ENCODE data around the gene PLEKHG2. TPM values are rescaled to one million over a fixed set of nuclear protein-coding genes. Genes with fewer than 3 reads are reported as not detected.

PLEKHG2 gene
- total and polyA plus RNA-seq, 9 of the 15 experiments (the other 6 are each of a cell fraction or from before 2014, with no cell fraction given), result 0.98 to 45.7 (median 9.8) TPM

GRCh38 chr19:39397360-39398296 is 14.8 kb upstream of the PLEKHG2 start:
- peak overlapping the region; percentile 52 for H3K4me2 ChIP-seq (ENCODE audit: insufficient read depth, low read length)
- ChIA-PET POLR2A (interaction anchor here (0.6 to 1.8 kb wide), 14 partner anchors 9 to 531 kb away, joined by 3 to 12 read pairs (median 4); partner anchors contain the start of genes RPS16, SAMD4B, SUPT5H and TIMM50), CTCF (ENCODE audit: low intra/inter-chr PET ratio) (interaction anchor here (0.5 to 4.4 kb wide), 4 partner anchors 10 to 154 kb away, joined by 3 to 74 read pairs (median 4); partner anchors contain the start of gene PLEKHG2)
- peaks cover 2% of the 10 kb centered on the region; the same call in 2 of the 3 replicates for H3K79me2 ChIP-seq (ENCODE audit: control insufficient read depth, insufficient read depth, low read length)
- H3K27me3 ChIP-seq (ENCODE audit: control insufficient read depth in 2 of 2, insufficient read depth in 2 of 2, low read length in 2 of 2), result no peaks in the 10 kb centered on the region
- peak overlapping the region; percentile 33 to 85; a peak in 3 of 4 replicates for H3K9ac ChIP-seq (ENCODE audit: insufficient read depth in 1 of 2, low read depth in 2 of 2, low read length in 2 of 2)
- peaks cover 27% of the 10 kb centered on the region; the same call in 2 of the 3 replicates for H3K36me3 ChIP-seq (ENCODE audit: control insufficient read depth, insufficient read depth, low read length)
- H3K9me1 ChIP-seq (ENCODE audit: control insufficient read depth, insufficient read depth, low read length), result peaks cover 3% of the 10 kb centered on the region
- peaks cover 33 to 42% of the 10 kb centered on the region in 2 experiments for H3K4me1 ChIP-seq (replicated peaks in 1 of 2; ENCODE audit: control insufficient read depth in 2 of 2, insufficient read depth in 2 of 2, low read length in 2 of 2)
- H4K20me1 ChIP-seq (replicated peaks; ENCODE audit: control insufficient read depth, insufficient read depth, low read length), result no peaks in the 10 kb centered on the region
- BruUV-seq (replicated peaks), result no TSS peak
- intact Hi-C loops (cut with micrococcal nuclease), result loop anchor here (1.0 kb wide), 1 partner anchor 15 kb away; the partner anchor contains the start of gene PLEKHG2
- no peak overlapping the region for H3K4me3 ChIP-seq
- in situ Hi-C loops (cut with MboI), result no loop called here
- ATAC-seq (peak; percentile 92), DNase-seq (ENCODE audit: extremely low read depth in 1 of 4, low spot score in 3 of 4) (peak; percentile 79 to 92 (median 86)), FAIRE-seq (peak; percentile 88)
- peak overlapping the region; percentile 45; the same call in 1 of the 2 replicates for H2AFZ ChIP-seq (ENCODE audit: low read depth, low read length)
- peak overlapping the region; percentile 68 for H3K27ac ChIP-seq (ENCODE audit: extremely low read depth, low read depth, low read length)
- 40% methylated on average over 17 of the region's 17 CpGs for WGBS (ENCODE audit: insufficient coverage, low coverage, missing lambda C conversion rate)
- H3K9me3 ChIP-seq (replicated peaks; ENCODE audit: control insufficient read depth, insufficient read depth, low read depth, low read length), result no peaks in the 10 kb centered on the region
- no peak for TF ChIP-seq STAT5B (CRISPR knock-in tag; IDR thresholded peaks at IDR 0.05)
- peak; percentile 36; the same call in 1 of the 2 replicates for TF ChIP-seq PHF21A (IDR thresholded peaks at IDR 0.05; ENCODE audit: borderline replicate concordance, low read depth)
- TF ChIP-seq GABPA (tag; conservative IDR thresholded peaks at IDR 0.05; ENCODE audit: low read depth), result peak; percentile 30; the same call in 1 of the 2 replicates
- TF ChIP-seq ELK3 (CRISPR knock-in tag; IDR thresholded peaks at IDR 0.05), result no peak
- peak; percentile 81 for TF ChIP-seq SP1 (CRISPR knock-in tag; IDR thresholded peaks at IDR 0.05)
- TF ChIP-seq GABPB1 (CRISPR knock-in tag; IDR thresholded peaks at IDR 0.05), result peak; percentile 66; the same call in 1 of the 2 replicates
- no peak for TF ChIP-seq ZNF695 (CRISPR knock-in tag; IDR thresholded peaks at IDR 0.05)
- TF ChIP-seq ZNF318 (IDR thresholded peaks at IDR 0.05; ENCODE audit: borderline replicate concordance in 1 of 2, low read depth in 1 of 2), result no peak
- peak; percentile 57; the same call in 1 of the 2 replicates for TF ChIP-seq HDAC2 (IDR thresholded peaks at IDR 0.05)
- 0 out of 2 replicates have a peak, but pooled peaks have one; percentile 2 for TF ChIP-seq SPI1 (IDR thresholded peaks at IDR 0.05; ENCODE audit: borderline replicate concordance, low read depth, low read length)
- no peak for TF ChIP-seq TCFL5 (CRISPR knock-in tag; conservative IDR thresholded peaks at IDR 0.05)
